Stimulated activated CD4-positive, alpha-beta T cell treated with anti-CD3 and anti-CD28 coated beads, Interleukin-2, amount 100 ng/mL, for 4 hours (primary cell): ENCODE results near the gene APC.
A peak's percentile ranks its signal among the peaks of the same experiment; 100 is the strongest.

ENCODE experiments used
- DNase-seq: peaks from one replicate; pipeline ENCODE4 v3.0.0-alpha.2; 2020; ENCODE audit warnings: low read depth

APC gene

GRCh38 chr5:112737463-112738190 lies at the start of gene APC:
Gene APC (plus strand): TSS chr5:112737885. CDS start chr5:112754891, 17,006 bp downstream.
- peak; percentile 49 for DNase-seq

- DNase-seq = no peak
Observed at GRCh38 chr5:112689155-112689909, 48.4 kb upstream of the APC start.

- DNase-seq = no peak
Observed at GRCh38 chr5:112690605-112691338, 46.9 kb upstream of the APC start.

- DNase-seq = no peak
Observed at GRCh38 chr5:112691339-112691680, 46.4 kb upstream of the APC start.

- DNase-seq = no peak
Observed at GRCh38 chr5:112691758-112692157, 45.9 kb upstream of the APC start.

- no peak for DNase-seq
Observed at GRCh38 chr5:112692472-112692871, 45.2 kb upstream of the APC start.

GRCh38 chr5:112693301-112693700 lies 44.4 kb upstream of the APC start:
- DNase-seq = no peak

- no peak for DNase-seq
Observed at GRCh38 chr5:112694853-112695709, 42.6 kb upstream of the APC start.

- no peak for DNase-seq
Observed at GRCh38 chr5:112696786-112697185, 40.9 kb upstream of the APC start.

GRCh38 chr5:112697322-112697721 lies 40.4 kb upstream of the APC start:
- DNase-seq = no peak

GRCh38 chr5:112697833-112698232 lies 39.9 kb upstream of the APC start:
- no peak for DNase-seq

- DNase-seq = no peak
Observed at GRCh38 chr5:112703866-112704820, 33.5 kb upstream of the APC start.

- DNase-seq = no peak
Observed at GRCh38 chr5:112706446-112707016, 31.2 kb upstream of the APC start.

GRCh38 chr5:112707187-112708102 lies 30.2 kb upstream of the APC start:
- peak; percentile 96 for DNase-seq

- DNase-seq = no peak
Observed at GRCh38 chr5:112708103-112708622, 29.5 kb upstream of the APC start.

- no peak for DNase-seq
Observed at GRCh38 chr5:112709416-112709815, 28.3 kb upstream of the APC start.

GRCh38 chr5:112710896-112711295 lies 26.8 kb upstream of the APC start:
- no peak for DNase-seq

GRCh38 chr5:112711436-112711835 lies 26.2 kb upstream of the APC start:
- no peak for DNase-seq

- no peak for DNase-seq
Observed at GRCh38 chr5:112713206-112713605, 24.5 kb upstream of the APC start.
